RKO (cell line): ENCODE measurements around the gene TAF4.

Source experiments
- DNase-seq: peaks from one replicate; pipeline ENCODE4 v3.0.0-alpha.2; 2016; ENCODE audit warnings: low spot score

Gene TAF4

DNA sequence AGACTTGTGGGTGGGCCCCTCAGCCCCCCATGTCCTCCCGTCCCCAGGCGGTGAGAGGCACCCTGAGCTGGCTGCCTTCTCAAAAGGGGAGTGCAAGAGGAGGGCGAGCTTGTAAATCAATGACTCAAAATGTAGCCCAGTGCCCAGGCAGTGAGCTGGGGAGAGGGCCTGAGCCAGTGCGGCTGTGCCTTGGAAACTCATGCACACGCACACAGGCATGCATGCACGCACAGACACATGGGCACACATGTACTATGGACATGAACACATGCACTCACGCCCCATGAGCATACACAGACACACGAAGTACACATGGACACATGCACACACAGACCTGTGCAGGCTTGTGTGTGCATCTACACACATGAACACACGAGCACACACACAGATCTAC is 133.5 kb downstream of the TAF4 start:
- DNase-seq, result no peak

DNA sequence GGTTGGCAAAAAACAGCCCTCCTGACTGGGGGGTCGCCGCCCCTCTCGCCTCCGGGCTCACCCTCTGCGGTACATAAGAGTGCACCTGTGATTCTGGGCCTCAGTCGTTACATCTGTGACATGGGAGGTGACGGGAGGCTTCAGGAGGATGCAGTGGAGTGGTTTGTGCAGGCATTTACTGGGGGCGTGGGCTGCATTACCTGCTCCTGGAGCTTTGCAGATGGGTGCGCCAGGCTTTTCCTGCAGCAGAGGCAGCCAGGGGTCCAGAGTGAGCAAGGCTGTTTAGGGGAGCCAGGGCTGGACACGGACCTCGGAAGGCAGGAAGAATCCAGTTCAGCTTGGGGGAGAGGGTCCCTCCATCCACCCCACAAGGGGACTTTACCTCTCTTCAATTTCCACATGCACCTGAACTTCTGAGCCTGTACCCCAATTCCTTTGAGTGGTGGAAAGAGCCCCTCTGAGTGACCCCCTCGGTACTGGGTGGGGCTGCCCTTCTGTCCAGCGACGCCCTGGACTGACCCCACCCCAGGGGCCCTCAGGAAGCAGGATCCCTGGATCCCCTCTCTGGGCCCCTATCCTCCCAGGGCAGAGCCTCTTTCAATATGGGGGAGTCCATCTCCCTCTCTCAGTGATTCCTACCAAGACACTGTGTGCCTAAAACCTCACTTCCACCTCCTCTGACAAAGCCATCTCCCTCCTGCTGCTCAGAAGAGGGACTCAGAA is 134.0 kb downstream of the TAF4 start:
- DNase-seq, result no peak

DNA sequence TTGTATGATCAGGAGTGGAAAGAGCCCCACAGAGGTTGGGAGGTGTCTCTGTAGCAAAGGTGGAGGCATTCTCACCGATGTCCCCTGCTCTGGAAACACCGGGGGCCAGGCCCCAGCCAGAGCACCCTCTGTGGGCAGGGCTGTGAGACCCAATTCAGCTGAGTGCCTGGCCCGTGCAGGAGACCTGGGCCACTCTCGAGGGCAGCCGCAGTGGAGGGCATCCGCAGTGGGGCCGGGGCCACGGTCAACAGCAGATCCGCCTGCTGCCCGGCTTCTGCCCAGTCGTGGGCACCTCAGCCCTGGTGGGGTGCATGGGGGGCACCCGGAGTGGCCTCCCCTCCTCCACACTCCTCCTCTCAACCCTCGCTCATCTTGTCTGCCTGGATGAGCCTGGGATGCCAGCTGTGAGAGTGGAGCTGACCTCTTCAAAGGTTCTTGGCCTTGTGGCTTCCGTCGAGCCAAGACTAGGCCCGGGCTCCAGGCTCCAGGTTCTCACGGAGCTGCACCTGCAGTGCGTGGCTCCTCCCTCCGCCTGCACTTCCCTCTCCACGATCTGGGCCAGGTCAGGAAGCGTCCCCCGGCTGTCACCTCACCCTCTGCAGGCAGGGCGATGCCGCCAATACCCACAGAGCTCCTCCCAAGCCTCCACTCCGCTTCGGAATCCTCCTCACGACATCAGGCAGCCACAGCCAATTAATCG is 134.8 kb downstream of the TAF4 start:
- DNase-seq, result no peak

DNA sequence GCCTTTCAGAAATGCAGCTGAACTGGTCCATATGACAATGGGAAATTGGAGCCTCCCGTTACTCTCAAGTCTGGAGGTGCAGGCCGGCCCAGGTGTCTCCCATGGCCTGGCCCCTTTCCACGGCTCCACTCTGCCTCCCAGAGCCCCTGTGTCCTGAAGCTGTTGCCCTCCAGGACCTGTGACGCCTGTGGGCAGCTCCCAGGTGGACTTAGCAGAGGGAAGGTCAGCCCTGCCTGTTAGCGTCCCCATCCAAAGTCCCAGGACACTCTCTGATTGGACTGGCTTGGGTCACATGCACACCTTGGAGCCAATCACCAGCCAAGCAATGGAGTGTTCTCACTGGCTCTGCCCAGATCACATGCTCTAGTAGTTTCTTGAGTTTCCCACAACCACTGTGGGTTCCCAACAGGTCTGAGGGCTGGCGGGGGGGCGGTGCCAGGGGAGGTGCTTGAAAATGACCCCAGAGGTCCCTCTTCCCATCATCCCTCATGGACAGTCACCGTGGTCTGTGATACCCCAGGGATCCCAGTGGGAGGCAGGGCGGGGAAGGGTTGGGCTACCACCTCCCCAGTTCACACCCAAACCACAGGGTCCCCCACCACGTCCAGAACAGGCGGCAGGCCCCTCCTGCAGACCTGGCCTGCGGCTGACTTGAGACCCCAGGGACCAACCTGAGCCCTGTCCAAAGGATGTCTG is 135.6 kb downstream of the TAF4 start:
- no peak for DNase-seq

DNA sequence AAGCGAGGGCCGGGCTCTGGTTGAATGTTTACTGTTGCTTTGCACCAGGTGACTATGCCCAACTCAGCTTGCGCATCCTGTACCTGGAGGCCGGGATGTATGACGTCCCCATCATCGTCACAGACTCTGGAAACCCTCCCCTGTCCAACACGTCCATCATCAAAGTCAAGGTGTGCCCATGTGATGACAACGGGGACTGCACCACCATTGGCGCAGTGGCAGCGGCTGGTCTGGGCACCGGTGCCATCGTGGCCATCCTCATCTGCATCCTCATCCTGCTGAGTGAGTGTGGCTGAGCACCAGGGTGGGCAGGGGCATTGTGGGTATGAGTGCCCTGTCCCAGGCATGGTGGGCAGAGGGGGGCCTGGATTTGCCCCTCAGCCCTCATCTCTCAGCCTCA is 136.1 kb downstream of the TAF4 start:
- DNase-seq, result no peak

DNA sequence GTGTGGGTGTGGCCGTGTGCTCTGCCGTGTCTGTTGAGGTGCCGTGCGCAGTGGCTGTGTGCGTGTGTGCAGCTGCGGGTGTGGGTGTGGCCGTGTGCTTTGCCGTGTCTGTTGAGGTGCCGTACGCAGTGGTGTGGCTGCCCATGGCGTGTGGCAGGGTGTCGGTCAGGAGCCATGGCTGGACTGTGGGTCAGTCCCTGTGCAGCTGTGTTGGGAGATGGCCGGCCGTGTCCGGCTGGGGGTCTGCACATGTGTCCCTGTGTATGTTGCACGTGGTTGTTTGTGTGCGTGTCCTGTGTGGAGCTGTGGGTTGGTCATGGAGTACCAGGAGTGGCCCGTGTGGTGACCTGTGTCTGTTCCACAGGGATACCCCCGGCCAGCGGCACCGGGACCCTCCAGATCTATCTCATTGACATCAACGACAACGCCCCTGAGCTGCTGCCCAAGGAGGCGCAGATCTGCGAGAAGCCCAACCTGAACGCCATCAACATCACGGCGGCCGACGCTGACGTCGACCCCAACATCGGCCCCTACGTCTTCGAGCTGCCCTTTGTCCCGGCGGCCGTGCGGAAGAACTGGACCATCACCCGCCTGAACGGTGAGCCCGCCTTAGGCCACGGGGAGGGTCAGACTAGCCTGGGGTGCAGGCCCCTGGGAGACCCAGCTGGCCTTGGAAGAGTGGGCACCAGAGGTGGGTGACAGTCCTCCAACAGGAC is 137.7 kb downstream of the TAF4 start:
- DNase-seq, result no peak

DNA sequence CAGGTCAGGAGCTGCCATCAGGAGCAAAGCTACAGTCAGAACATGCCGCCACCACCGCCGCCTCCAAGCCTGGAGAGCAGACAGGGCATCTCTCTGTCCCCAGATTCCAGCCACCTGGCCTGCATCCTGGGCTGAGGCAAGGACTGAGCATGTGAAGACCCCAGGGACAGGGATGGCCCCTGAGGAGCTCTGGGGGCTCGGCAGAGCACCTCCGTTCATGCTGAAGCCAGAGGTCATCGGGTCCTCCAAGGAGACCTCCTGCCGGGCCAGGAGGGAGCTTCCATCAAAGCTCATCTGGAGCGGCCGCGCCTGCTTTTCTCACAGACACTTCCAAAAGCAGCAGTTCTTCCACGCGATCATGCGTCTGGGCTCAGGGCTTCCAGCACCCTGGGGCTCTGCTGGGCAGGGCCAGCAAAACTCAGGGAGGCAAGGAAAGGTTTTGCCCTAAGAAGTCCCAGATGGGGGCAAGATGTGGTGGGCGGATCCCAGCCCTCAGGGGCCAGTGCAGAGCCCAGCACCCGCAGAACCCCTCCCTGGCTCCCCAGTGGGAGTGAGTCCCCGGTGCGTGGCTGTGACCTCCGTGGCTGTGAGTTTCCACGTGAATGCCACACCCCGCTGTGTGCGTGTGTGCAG is 138.4 kb downstream of the TAF4 start:
- no peak for DNase-seq

DNA sequence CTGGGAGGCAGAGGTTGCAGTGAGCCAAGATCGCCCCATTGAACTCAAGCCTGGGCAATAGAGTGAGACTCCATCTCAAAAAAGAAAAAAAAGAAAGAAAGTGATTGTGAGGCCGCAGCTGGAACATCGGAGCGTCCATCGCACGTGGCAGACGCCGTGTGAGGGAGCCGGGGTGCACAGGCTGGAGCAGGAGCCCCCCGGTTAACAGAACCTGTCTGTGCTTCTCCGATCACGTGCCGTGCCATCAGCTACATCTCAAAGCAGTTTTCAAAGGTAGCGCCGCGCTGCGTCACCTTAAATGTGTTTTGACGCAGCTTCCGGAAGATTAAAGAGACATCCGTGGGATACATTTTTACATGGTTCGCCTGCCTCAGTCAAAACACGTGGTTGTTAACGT is 138.9 kb downstream of the TAF4 start:
- no peak for DNase-seq

DNA sequence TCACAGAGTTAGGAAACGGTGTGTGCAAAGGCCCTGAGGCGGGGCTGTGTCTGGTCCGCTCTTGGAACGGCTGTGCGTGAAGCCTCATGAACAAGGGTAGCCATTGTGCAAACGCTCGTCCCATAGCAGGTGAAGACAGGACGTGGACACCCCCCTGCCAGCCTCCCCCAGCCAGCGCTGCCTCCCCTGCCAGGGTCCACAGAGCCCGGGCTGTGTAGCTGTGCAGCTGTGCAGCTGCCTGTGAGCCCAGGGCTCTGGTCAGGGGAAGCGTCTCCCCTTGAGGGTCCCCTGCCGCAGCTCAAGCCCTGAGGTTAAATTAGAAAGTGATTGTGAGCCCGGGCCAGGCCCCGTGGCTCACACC is 139.4 kb downstream of the TAF4 start:
- DNase-seq, result no peak

DNA sequence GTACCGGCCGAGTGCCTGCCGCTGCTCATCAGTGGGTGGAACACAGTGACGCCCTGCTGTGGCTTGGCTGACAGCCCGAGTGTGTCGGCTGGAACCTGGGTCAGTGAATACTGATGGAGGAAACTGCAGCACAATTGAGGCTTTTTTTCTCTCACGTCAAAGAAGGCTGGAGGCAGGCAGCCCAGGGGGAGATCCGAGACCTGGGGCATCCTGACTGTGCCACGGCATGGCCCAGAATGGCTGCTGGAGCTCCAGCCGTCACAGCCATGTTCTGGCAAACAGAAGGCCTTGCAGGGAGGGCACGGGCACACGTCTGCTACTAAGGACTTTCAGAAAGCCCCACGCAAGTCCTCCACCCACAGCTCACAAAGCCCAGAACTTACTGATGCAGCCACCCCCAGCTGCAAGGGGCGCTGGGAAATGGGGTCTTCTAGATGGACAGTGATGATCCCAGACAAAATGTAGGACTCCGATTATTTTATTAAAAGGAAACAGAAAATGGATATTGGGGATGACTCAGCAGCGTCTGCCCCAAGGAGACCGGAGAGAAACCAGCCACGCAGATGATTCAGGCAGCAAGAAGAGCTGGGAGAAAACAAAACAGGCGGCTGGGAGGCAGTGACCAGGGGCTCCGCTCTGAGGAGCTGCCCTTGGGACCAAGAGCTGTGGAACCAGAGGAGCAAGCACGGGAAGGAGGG is 140.0 kb downstream of the TAF4 start:
- peak; percentile 35 for DNase-seq

DNA sequence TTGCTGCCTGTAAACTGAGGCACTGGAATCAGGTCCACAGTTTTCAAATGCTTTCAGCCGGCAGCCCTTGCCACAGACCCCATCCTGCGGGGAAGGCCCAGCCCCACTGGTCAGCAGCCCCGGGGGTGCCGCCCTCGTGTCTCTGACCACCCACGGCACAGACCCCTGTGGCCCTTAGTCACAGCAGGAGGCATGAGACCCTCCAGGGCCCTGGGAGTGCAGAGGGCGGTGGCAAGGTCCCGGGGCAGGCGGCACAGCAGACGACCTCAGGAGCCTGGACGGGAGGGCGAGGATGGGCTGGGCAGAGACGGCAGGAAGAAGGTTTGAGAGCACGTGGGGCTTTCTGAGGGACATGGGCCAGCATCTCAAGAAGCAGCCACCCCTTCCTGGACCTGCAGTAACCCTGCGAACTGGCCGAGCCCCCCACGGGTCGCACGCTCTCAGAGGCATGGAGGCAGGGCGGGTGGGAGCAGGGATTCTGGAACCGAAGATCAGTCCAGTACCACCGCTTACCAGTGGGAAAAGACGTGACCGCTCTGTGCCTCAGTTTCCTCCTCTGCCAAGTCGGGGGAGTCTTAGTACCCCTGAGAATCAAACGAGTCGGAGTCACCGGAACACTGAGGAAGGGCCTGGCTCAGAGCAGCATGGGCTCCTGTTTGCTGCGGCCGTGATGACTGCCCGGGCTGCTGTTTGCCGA is 140.7 kb downstream of the TAF4 start:
- no peak for DNase-seq
